HG02938 (cell line): ENCODE data around the gene ADD2.

ENCODE experiments used
- ATAC-seq: cut with Tn5 transposase; IDR thresholded peaks from one replicate; pipeline ENCODE4 v1.9.1; 2021; ENCODE audit warnings: mild to moderate bottlenecking, moderate library complexity; ENCODE audit not compliant: unreplicated experiment

The ADD2 gene

GRCh38 chr2:70789304-70790135 is 21.5 kb upstream of the ADD2 start:
- ATAC-seq, result no peak

- ATAC-seq, result no peak
These were observed 17.3 kb upstream of the ADD2 start for GRCh38 chr2:70785137-70785911.

GRCh38 chr2:70784320-70784719 is 16.3 kb upstream of the ADD2 start:
- no peak for ATAC-seq

- ATAC-seq, result no peak
These were observed 12.0 kb upstream of the ADD2 start for GRCh38 chr2:70779911-70780545.

- no peak for ATAC-seq
These were observed 11.5 kb upstream of the ADD2 start for GRCh38 chr2:70779491-70779890.

GRCh38 chr2:70778676-70779075 is 10.7 kb upstream of the ADD2 start:
- no peak for ATAC-seq

- no peak for ATAC-seq
These were observed 9.4 kb upstream of the ADD2 start for GRCh38 chr2:70777450-70777849.

GRCh38 chr2:70776266-70776665 is 8.3 kb upstream of the ADD2 start:
- no peak for ATAC-seq

GRCh38 chr2:70775141-70775540 is 7.1 kb upstream of the ADD2 start:
- no peak for ATAC-seq

GRCh38 chr2:70772486-70773155 is 4.6 kb upstream of the ADD2 start:
- ATAC-seq, result no peak

- peak; percentile 82 for ATAC-seq
These were observed 3.4 kb upstream of the ADD2 start for GRCh38 chr2:70771446-70771845.

- no peak for ATAC-seq
These were observed 1.4 kb upstream of the ADD2 start for GRCh38 chr2:70769450-70769849.

GRCh38 chr2:70768590-70769085 is 638 bp upstream of the ADD2 start:
- ATAC-seq, result no peak

GRCh38 chr2:70767079-70767698 is 811 bp downstream of the ADD2 start:
- no peak for ATAC-seq

GRCh38 chr2:70766357-70767078 is 1.5 kb downstream of the ADD2 start:
- ATAC-seq, result no peak

GRCh38 chr2:70765507-70765906 is 2.5 kb downstream of the ADD2 start:
- no peak for ATAC-seq

GRCh38 chr2:70759446-70759845 is 8.6 kb downstream of the ADD2 start:
- no peak for ATAC-seq

GRCh38 chr2:70757966-70758365 is 10.0 kb downstream of the ADD2 start:
- no peak for ATAC-seq

- ATAC-seq, result no peak
These were observed 10.6 kb downstream of the ADD2 start for GRCh38 chr2:70757360-70757759.

- ATAC-seq, result no peak
These were observed 11.9 kb downstream of the ADD2 start for GRCh38 chr2:70756128-70756527.
